ENCODE data around the gene LPIN1.

GRCh38 chr2:11711354-11711716 lies 35.1 kb upstream of the LPIN1 start:
- no peak for TF ChIP-seq CTCF (conservative IDR thresholded peaks at IDR 0.05; ENCODE audit: low read depth, low read length)
- no peak for TF ChIP-seq EZH2 (IDR thresholded peaks at IDR 0.05; ENCODE audit: borderline replicate concordance, low read depth, low read length, poor library complexity, severe bottlenecking)
